Osteocyte (in vitro differentiated cells): ENCODE results near the gene EVPLL. TPM values are rescaled to one million over a fixed set of nuclear protein-coding genes. Genes with fewer than 3 reads are reported as not detected.
"Not testable (repeated sequence)": the region's sequence is repeated elsewhere in the genome, so short reads cannot be mapped to it uniquely, and the experiment has no call there.

Experiments used
- DNase-seq: peaks from one replicate; pipeline ENCODE4 v3.0.0; 2021; ENCODE audit warnings: mixed read lengths; ENCODE audit not compliant: unreplicated experiment; ENCODE audit errors: extremely low spot score
- H3K27ac Mint-ChIP-seq: one replicate; pipeline ENCODE4 v1.8.0; 2021; ENCODE audit warnings: mild to moderate bottlenecking, mixed read lengths; ENCODE audit not compliant: unreplicated experiment
- H3K27me3 Mint-ChIP-seq: one replicate; pipeline ENCODE4 v1.8.0; 2021; ENCODE audit warnings: mixed read lengths; ENCODE audit not compliant: unreplicated experiment
- H3K36me3 Mint-ChIP-seq: one replicate; pipeline ENCODE4 v1.8.0; 2021; ENCODE audit warnings: mixed read lengths; ENCODE audit not compliant: unreplicated experiment
- H3K4me1 Mint-ChIP-seq: one replicate; pipeline ENCODE4 v1.8.0; 2021; ENCODE audit warnings: mixed read lengths; ENCODE audit not compliant: unreplicated experiment
- H3K4me3 Mint-ChIP-seq: one replicate; pipeline ENCODE4 v1.8.0; 2021; ENCODE audit warnings: mild to moderate bottlenecking, moderate library complexity, mixed read lengths; ENCODE audit not compliant: unreplicated experiment
- H3K9me3 Mint-ChIP-seq: one replicate; pipeline ENCODE4 v1.8.0; 2021; ENCODE audit warnings: mixed read lengths; ENCODE audit not compliant: unreplicated experiment
- total RNA-seq: library from RNA; stranded (reverse); gene quantifications from 2 replicates; pipeline ENCODE4 v1.2.1, GENCODE V29; 2021
- TF ChIP-seq, protein P1 (sequence below): fragments of 200-600 bp; sonication (generic); IDR thresholded peaks from 2 replicates; pipeline ENCODE4 v1.5.0; 2021; ENCODE audit warnings: antibody characterized with exemption, mild to moderate bottlenecking, moderate library complexity

Gene EVPLL
- total RNA-seq, 1 donor from 2014 or later = not detected

- Mint-ChIP-seq H3K4me3 (no peak overlapping the region), H3K27ac (no peak overlapping the region), H3K36me3 (no peaks in the 10 kb centered on the region), H3K27me3 (peaks cover 19% of the 10 kb centered on the region), H3K4me1 (no peaks in the 10 kb centered on the region), H3K9me3 (no peaks in the 10 kb centered on the region)
- TF ChIP-seq, protein P1, sequence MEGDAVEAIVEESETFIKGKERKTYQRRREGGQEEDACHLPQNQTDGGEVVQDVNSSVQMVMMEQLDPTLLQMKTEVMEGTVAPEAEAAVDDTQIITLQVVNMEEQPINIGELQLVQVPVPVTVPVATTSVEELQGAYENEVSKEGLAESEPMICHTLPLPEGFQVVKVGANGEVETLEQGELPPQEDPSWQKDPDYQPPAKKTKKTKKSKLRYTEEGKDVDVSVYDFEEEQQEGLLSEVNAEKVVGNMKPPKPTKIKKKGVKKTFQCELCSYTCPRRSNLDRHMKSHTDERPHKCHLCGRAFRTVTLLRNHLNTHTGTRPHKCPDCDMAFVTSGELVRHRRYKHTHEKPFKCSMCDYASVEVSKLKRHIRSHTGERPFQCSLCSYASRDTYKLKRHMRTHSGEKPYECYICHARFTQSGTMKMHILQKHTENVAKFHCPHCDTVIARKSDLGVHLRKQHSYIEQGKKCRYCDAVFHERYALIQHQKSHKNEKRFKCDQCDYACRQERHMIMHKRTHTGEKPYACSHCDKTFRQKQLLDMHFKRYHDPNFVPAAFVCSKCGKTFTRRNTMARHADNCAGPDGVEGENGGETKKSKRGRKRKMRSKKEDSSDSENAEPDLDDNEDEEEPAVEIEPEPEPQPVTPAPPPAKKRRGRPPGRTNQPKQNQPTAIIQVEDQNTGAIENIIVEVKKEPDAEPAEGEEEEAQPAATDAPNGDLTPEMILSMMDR = no peak
- DNase-seq = no peak
Measured at GRCh38 chr17:18382441-18383078, 5.0 kb downstream of the EVPLL start.

- H3K9me3 Mint-ChIP-seq, DNase-seq, H3K4me3 Mint-ChIP-seq, H3K27ac Mint-ChIP-seq, H3K4me1 Mint-ChIP-seq, H3K36me3 Mint-ChIP-seq: not testable (repeated sequence)
- peaks cover 21% of the 10 kb centered on the region for H3K27me3 Mint-ChIP-seq
Measured at GRCh38 chr17:18383079-18383481, 5.5 kb downstream of the EVPLL start.

- not testable (repeated sequence) for H3K36me3 Mint-ChIP-seq, H3K9me3 Mint-ChIP-seq, H3K27ac Mint-ChIP-seq, H3K4me3 Mint-ChIP-seq, DNase-seq, H3K4me1 Mint-ChIP-seq
- peaks cover 21% of the 10 kb centered on the region for H3K27me3 Mint-ChIP-seq
Measured at GRCh38 chr17:18384271-18384670, 6.7 kb downstream of the EVPLL start.

GRCh38 chr17:18387583-18387982, 10.0 kb downstream of the EVPLL start:
- not testable (repeated sequence) for H3K4me1 Mint-ChIP-seq, H3K27ac Mint-ChIP-seq, H3K4me3 Mint-ChIP-seq, H3K9me3 Mint-ChIP-seq, H3K36me3 Mint-ChIP-seq, DNase-seq
- H3K27me3 Mint-ChIP-seq = peaks cover 20% of the 10 kb centered on the region

DNA sequence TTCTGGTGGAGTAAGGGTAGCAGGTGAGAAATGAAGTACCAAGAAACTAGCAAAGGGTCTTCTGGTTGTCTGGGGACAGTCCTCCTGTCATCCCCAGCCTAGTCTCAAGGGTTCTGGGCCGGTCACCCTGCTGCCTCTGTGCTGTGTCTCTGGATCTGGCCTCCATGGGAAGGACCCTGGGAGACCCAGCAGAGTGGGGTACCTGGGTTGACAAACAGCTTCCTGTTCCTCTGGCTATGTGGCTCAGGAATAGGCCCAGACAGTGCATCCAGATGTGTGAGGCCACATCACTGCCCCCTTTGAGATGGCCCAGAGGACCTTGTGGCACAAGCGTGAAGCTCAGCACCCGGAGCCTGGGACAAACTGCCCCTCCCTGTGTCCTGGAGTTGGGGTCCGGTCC, 10.7 kb downstream of the EVPLL start:
- H3K4me1 Mint-ChIP-seq, H3K9me3 Mint-ChIP-seq, H3K27ac Mint-ChIP-seq, H3K4me3 Mint-ChIP-seq, DNase-seq, H3K36me3 Mint-ChIP-seq: not testable (repeated sequence)
- peaks cover 20% of the 10 kb centered on the region for H3K27me3 Mint-ChIP-seq

GRCh38 chr17:18388728-18389127, 11.2 kb downstream of the EVPLL start:
- not testable (repeated sequence) for H3K36me3 Mint-ChIP-seq, H3K4me1 Mint-ChIP-seq, DNase-seq, H3K9me3 Mint-ChIP-seq, H3K4me3 Mint-ChIP-seq, H3K27ac Mint-ChIP-seq
- peaks cover 20% of the 10 kb centered on the region for H3K27me3 Mint-ChIP-seq

- DNase-seq, H3K27me3 Mint-ChIP-seq, H3K9me3 Mint-ChIP-seq, H3K4me1 Mint-ChIP-seq, H3K36me3 Mint-ChIP-seq, H3K27ac Mint-ChIP-seq, H3K4me3 Mint-ChIP-seq: not testable (repeated sequence)
Measured at GRCh38 chr17:18401872-18402590, 24.5 kb downstream of the EVPLL start.

GRCh38 chr17:18403166-18403565, 25.6 kb downstream of the EVPLL start:
- not testable (repeated sequence) for H3K27me3 Mint-ChIP-seq, H3K36me3 Mint-ChIP-seq, DNase-seq, H3K4me1 Mint-ChIP-seq, H3K4me3 Mint-ChIP-seq, H3K9me3 Mint-ChIP-seq, H3K27ac Mint-ChIP-seq

DNA sequence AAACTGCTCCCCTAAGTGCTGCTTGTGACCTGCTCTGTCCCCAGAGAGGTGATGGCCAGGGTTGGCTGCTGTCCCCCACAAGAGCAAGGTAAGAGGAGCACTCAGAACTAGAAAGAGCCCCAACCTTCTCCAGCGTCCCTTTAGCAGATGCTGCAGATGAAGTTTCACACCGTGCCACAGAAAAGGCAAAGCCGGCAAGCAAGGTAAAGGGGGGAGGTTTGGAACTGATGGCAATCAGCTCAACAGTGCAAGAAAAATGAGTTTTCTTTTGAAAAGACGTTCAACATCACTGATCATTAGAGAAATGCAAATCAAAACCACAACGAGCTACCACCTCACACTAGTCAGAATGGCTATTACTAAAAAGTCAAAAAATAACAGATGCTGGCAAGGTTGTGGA, 26.0 kb downstream of the EVPLL start:
- not testable (repeated sequence) for DNase-seq, H3K9me3 Mint-ChIP-seq, H3K27me3 Mint-ChIP-seq, H3K4me3 Mint-ChIP-seq, H3K27ac Mint-ChIP-seq, H3K4me1 Mint-ChIP-seq, H3K36me3 Mint-ChIP-seq

DNA sequence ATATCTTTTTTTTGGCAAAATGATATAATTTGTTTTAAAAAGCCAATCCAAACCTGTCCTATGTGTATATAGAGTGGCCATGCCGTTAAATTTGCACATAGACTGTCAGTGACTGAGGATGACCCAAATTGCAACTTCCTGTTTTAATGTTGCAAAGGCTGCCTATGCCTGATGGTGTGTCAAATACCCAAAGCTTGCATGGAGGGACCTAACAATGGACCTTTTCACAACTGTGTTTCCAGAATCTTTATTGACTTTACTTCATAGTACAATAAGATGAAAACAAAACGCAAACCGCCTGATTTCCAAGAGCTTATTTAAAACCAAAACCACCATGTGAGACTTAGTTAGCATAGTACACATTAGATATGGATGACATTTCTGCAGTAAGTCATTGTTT, 31.3 kb downstream of the EVPLL start:
- H3K4me3 Mint-ChIP-seq, H3K9me3 Mint-ChIP-seq, DNase-seq, H3K36me3 Mint-ChIP-seq, H3K27me3 Mint-ChIP-seq, H3K27ac Mint-ChIP-seq: not testable (repeated sequence)
- peaks cover 13% of the 10 kb centered on the region for H3K4me1 Mint-ChIP-seq

- not testable (repeated sequence) for DNase-seq, H3K27ac Mint-ChIP-seq, H3K27me3 Mint-ChIP-seq, H3K36me3 Mint-ChIP-seq, H3K9me3 Mint-ChIP-seq, H3K4me3 Mint-ChIP-seq
- peaks cover 13% of the 10 kb centered on the region for H3K4me1 Mint-ChIP-seq
Measured at GRCh38 chr17:18409321-18409720, 31.7 kb downstream of the EVPLL start.
